GM12801 (cell line): ENCODE results near the gene SELENON.

Experiments
- CTCF ChIP-seq: IDR thresholded peaks from one replicate; pipeline ENCODE4 v1.5.1; 2011; ENCODE audit warnings: control low read depth; ENCODE audit not compliant: insufficient read length; ENCODE audit errors: extremely low read depth

The SELENON gene

DNA sequence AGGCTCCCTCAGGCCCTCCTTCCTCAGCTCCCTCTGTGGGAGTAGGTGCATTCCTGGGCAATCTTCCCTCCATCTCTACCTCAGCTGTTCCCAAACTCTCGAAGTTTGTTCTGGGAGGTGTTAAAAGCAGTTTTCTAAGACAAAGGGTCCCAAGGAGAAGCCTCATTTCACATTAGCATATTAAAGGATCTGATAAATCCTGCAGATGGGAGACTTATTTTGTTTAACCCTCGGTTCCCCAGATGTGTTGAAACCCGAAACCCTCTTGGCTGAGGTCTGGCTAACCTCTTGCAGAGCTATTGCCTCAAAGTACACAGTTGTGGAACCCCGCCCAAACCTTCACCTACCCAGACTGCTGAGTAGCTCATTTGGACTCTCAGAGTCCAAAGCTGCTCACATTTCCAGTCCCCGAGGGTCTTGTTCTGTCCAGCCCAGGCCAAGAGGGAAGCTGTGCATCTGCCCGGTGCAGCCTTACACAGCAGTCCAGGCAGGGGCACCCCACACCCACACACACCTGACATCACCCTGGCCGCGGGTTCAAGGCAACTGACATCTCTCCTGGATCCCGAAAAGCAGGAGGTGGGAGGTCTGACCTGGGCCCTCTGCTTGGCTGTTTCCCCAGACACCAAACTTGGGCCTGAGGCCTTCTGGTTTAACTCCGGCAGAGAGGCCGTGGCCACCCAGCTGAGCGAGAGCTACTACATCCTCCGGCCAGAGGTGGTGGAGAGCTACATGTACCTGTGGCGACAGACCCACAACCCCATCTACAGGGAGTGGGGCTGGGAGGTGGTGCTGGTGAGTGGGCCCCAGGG lies 19.5 kb upstream of the SELENON start:
- no peak for TF ChIP-seq CTCF

DNA sequence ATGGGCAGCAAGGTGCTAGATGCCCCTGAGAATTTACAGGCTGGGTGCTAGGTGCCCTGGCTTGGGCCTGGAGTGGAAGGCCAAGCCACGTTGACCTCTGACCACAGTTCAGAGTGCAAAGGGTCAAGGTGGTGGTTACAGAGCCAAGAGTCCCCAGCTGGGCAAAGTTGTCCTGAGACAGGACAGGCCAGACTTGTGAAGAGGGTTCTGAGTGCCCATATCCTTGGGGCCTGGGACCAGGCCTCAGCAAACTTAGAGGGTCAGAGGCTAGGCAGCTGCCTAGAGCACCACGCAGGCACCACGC lies 18.9 kb upstream of the SELENON start:
- TF ChIP-seq CTCF, result no peak

DNA sequence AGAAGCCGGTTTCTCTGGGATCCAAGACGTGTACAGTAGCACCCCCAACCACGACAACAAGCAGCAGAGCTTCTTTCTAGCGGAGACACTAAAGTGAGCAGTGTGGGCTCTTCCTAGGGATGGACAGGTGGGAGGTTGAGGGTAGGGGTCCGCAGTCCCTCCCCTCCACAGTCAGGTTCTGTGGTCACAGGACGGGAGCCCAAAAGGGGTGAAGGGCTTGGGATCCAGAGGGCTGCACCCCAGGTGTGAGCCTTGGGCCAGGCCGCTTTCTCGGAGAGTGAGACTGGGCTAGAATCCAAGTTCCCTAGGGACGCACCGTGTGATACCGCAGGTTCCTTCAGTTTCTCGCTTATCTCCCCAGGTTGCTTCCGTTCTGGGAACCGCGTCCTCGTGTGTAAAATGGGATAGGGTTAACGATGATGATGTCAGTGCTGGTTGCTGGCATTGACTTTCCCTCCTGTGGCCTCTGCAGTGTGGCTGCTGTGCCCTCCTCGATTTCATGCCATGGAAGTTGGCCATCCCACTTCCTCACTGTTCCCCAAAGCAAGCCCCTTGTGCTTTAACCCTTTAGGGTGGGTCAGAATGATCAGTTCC lies 17.3 kb upstream of the SELENON start:
- no peak for TF ChIP-seq CTCF

GRCh38 chr1:25784575-25785051 lies 15.4 kb upstream of the SELENON start:
- TF ChIP-seq CTCF, result no peak

DNA sequence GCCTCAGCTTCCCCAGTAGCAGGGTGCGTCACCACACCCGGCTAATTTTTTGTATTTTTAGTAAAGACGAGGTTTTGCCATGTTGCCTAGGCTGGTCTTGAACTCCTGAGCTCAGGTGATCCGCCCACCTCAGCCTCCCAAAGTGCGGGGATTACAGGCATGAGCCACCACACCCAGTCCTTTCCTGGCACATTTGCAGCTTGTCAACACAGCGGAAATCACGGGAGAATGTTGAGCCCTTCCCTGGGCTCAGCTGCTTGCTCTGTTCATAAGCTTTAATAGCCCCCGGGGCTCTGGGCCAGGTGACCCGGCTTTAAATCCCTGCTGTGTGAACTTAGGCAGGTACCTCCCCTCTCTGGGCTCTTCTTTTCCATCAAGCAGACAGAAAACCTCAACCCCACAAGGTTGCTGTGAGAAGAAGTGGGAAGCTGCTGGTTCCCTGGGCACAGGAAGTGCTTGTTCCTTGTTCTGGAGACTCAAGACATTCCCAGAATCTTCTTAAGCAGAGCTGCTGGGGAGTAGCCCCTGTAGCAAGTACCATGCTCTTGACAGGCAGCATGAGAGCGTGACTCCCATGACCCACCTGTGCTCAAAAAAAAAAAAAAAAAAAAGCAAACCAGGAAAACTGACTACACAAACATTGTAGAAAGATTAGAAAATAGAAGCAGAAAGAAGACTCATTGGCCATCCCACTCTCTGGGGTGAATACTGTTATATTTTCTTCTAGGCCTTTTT lies 14.5 kb upstream of the SELENON start:
- no peak for TF ChIP-seq CTCF

DNA sequence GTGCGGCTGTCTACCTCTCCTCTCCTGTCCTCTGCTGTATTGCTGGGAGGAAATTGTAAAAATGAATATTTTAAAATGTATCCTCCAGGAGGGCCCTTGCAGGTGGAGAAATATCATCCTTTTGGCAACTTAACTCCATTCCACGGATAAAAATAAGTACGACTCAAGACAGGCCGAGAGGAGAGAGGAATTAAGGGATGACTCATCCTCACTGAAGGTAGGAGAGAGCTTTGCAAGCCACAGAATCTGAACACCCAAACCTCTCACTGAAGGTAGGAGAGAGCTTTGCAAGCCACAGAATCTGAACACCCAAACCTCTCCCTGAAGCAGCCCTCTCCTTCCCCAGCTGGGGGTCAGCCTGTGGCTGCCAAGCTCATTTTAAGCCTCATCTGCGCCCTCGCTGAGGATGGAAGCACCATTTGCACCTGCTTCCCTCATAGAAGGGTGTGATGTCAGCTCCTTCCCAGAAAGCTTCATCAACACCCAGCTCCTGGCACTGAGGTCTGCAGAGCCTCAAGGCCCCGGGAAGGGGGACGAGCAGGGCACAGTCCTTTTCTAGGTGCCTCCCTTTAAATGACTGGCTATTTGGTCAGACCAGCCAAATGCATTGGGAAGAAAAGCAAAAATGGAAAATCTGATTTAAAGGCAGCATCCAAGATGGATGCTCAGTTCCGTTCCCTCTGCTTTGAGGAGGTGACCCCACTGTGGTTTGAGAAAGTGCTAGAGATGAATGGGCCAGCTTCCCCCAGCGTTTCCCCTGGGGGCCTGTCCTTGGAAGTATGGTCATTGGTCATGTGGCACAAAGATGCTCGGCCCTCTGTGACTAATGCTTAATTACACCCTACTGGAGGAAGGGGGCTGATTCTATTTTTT lies 12.9 kb upstream of the SELENON start:
- TF ChIP-seq CTCF, result no peak

- no peak for TF ChIP-seq CTCF
Observed at GRCh38 chr1:25787760-25788166, 12.2 kb upstream of the SELENON start.
